ENCODE results near the gene CDK18.

The CDK18 gene

DNA sequence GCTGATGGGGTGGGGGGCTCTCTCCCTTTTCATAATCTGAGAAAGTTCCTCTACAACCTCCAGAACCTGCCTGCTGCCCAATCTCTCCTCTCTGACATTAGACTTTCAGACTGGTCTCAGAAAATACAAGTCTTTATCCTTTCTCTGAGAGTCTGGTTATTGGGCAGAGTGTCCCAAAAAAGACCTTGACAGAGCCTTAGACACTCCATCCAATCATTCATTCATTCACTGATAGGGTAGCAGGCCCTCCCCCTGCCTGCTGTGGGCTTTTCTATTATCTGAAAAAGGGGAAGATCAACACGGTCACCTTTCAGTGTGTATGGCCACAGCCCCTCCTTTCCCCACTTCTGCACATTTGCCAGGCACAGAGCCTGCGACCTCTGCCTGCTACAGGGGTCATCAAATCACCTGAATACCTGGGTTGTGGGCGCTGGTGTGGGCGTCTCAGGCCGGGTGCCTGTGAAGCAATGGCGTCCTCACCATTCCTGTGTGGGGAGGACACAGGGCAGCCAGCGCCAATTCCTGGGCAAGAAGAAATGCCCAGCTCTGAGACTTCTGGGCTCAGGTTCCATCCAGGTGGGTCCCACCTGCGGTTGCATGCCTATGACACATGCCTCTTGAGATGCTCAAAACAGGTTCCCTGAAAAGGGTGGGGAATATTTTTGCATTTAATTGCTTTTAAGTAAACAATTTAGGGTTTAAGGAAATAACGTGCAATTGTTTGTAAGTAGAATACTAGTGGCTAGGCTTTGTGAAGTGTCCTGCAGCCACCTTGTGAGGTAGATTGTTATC is 74.5 kb downstream of the CDK18 start:
- TF ChIP-seq, protein P1, sequence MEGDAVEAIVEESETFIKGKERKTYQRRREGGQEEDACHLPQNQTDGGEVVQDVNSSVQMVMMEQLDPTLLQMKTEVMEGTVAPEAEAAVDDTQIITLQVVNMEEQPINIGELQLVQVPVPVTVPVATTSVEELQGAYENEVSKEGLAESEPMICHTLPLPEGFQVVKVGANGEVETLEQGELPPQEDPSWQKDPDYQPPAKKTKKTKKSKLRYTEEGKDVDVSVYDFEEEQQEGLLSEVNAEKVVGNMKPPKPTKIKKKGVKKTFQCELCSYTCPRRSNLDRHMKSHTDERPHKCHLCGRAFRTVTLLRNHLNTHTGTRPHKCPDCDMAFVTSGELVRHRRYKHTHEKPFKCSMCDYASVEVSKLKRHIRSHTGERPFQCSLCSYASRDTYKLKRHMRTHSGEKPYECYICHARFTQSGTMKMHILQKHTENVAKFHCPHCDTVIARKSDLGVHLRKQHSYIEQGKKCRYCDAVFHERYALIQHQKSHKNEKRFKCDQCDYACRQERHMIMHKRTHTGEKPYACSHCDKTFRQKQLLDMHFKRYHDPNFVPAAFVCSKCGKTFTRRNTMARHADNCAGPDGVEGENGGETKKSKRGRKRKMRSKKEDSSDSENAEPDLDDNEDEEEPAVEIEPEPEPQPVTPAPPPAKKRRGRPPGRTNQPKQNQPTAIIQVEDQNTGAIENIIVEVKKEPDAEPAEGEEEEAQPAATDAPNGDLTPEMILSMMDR (IDR thresholded peaks at IDR 0.05; ENCODE audit: low read depth, low read length, missing control alignments), result no peak
- H3K36me3 ChIP-seq (replicated peaks), result no peaks in the 10 kb centered on the region
- H3K27ac ChIP-seq, result no peak overlapping the region
- peaks cover 52% of the 10 kb centered on the region for H3K27me3 ChIP-seq (replicated peaks)
- no peak for DNase-seq
- no peak overlapping the region for H3K4me3 ChIP-seq (ENCODE audit: low read depth, low read length)
- in situ Hi-C loops (cut with HindIII; ENCODE audit: low pct_ligation_motif_present, low sequenced_read_pairs), result no loop called here

DNA sequence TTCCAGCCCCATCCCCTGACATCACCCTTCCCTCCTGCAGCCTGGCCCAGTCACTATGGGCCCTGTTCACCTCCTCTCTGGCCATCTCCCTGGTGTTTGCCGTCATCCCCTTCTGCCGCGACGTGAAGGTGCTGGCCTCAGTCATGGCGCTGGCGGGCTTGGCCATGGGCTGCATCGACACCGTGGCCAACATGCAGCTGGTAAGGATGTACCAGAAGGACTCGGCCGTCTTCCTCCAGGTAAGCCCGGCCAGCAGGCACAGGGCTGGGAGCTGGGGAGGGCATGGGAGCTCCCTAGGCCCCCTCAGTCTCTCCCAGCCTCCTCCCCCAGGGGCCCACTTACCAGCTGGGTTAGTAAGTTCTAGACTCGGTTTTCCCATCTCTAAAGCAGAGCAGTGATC is 75.2 kb downstream of the CDK18 start:
- Histone ChIP-seq H3K27me3 (replicated peaks) (peaks cover 47% of the 10 kb centered on the region), H3K36me3 (replicated peaks) (no peaks in the 10 kb centered on the region), H3K4me3 (ENCODE audit: low read depth, low read length) (no peak overlapping the region), H3K27ac (no peak overlapping the region)
- no peak for DNase-seq
- TF ChIP-seq, protein P1 (IDR thresholded peaks at IDR 0.05; ENCODE audit: low read depth, low read length, missing control alignments), result no peak
- in situ Hi-C loops (cut with HindIII; ENCODE audit: low pct_ligation_motif_present, low sequenced_read_pairs), result no loop called here

DNA sequence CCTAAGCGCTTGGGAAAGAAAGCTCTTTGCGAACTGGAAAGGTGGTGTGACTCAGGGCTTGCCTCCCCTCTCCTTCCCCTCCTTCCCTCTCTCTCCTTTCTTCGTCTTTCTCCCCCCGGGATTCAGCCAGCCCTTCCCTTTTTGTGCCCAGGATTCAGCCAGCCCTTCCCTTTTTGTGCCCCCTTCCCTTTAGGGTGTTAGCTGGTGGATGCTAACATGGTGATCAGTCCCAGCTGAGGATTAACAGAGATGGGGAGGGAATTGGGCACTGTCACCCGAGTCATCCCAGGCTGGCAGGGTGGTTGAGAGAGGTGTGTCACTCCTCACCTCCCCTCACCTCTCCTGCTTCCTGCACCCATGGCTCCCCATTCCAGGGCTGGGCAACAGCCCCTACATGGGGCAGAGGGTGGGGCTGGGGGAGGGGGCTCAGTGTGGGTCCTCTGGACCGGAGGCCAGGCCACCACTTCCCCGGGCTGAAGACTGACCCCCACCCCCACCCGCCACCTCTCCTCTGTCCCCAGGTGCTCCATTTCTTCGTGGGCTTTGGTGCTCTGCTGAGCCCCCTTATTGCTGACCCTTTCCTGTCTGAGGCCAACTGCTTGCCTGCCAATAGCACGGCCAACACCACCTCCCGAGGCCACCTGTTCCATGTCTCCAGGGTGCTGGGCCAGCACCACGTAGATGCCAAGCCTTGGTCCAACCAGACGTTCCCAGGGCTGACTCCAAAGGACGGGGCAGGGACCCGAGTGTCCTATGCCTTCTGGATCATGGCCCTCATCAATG is 75.9 kb downstream of the CDK18 start:
- Histone ChIP-seq H3K27me3 (replicated peaks) (peaks cover 42% of the 10 kb centered on the region), H3K27ac (no peak overlapping the region), H3K4me3 (ENCODE audit: low read depth, low read length) (no peak overlapping the region), H3K36me3 (replicated peaks) (no peaks in the 10 kb centered on the region)
- DNase-seq, result no peak
- in situ Hi-C loops (cut with HindIII; ENCODE audit: low pct_ligation_motif_present, low sequenced_read_pairs), result no loop called here
- TF ChIP-seq, protein P1 (IDR thresholded peaks at IDR 0.05; ENCODE audit: low read depth, low read length, missing control alignments), result no peak

DNA sequence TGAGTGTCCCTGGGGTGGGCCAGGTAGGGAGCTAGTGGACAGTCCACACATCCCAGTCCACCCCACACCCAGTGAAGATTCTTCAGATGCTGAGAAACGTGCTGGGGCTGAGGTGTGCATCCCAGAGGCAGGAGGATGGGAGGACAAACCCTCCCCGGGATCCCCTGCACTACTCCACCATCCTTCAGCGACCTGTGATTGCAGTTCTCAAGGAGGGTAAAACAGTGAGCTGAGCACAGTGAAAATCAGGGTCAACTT is 76.4 kb downstream of the CDK18 start:
- TF ChIP-seq, protein P1 (IDR thresholded peaks at IDR 0.05; ENCODE audit: low read depth, low read length, missing control alignments), result no peak
- H3K27me3 ChIP-seq (replicated peaks), result peaks cover 39% of the 10 kb centered on the region
- no peak overlapping the region for H3K27ac ChIP-seq
- H3K4me3 ChIP-seq (ENCODE audit: low read depth, low read length), result no peak overlapping the region
- in situ Hi-C loops (cut with HindIII; ENCODE audit: low pct_ligation_motif_present, low sequenced_read_pairs), result no loop called here
- DNase-seq, result no peak
- H3K36me3 ChIP-seq (replicated peaks), result no peaks in the 10 kb centered on the region

DNA sequence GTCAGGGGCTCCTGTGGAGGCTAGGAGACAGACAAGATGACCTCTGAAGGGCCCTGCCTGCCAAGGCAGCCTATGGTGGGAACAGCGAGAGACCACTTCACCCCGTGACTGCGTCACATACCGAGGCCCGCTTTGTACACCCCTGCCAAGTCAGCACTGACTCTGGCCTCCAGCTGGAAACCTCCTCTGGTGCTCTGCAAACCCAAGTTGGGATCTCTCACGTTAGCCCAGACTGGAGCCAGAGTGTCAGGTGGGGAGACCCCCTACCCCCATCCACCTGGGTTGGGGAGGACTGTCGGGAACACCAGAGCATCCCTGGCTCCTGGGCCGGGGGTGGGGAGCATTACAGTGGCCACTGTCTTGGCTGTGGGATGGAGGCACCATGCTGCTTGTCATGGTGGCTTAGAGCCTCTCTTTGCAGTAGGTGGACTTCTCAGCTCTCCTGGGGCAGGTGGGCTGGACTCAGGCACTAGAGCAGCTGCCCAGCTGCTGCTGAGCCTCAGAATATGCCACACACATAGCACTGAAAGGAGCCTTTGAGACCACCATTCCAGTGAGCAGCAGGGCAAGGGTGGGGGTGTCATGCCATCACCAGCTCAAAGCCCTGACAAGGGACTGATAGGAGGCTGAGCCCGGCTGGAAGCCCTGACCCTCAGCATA is 77.0 kb downstream of the CDK18 start:
- TF ChIP-seq, protein P1 (IDR thresholded peaks at IDR 0.05; ENCODE audit: low read depth, low read length, missing control alignments), result no peak
- in situ Hi-C loops (cut with HindIII; ENCODE audit: low pct_ligation_motif_present, low sequenced_read_pairs), result no loop called here
- peaks cover 34% of the 10 kb centered on the region for H3K27me3 ChIP-seq (replicated peaks)

More for the DNA sequence above, 77.0 kb downstream of the CDK18 start:
- Histone ChIP-seq H3K36me3 (replicated peaks) (no peaks in the 10 kb centered on the region), H3K27ac (no peak overlapping the region), H3K4me3 (ENCODE audit: low read depth, low read length) (no peak overlapping the region)
- no peak for DNase-seq

Measured in brain microvascular endothelial cell (primary cell).